HepG2 (cell line): Measurements from ENCODE around the gene ANG. TPM values are rescaled to one million over a fixed set of nuclear protein-coding genes. Genes with fewer than 3 reads are reported as not detected.

ENCODE experiments used
- ARID4A ChIP-seq: sonication (generic); formaldehyde crosslinking; IDR thresholded peaks from 2 replicates; pipeline ENCODE4 v1.5.0; 2020; ENCODE audit warnings: mild to moderate bottlenecking, missing genetic modification reagents, borderline replicate concordance
- ATF7-NPFF ChIP-seq: sonication (generic); formaldehyde crosslinking; IDR thresholded peaks from 2 replicates; pipeline ENCODE4 v1.8.1; 2023; ENCODE audit warnings: mild to moderate bottlenecking, low read depth, missing genetic modification reagents, moderate library complexity
- CBX1 ChIP-seq: IDR thresholded peaks from one replicate; pipeline ENCODE4 v1.6.1; 2016; ENCODE audit warnings: antibody characterized with exemption, low read depth
- CEBPG ChIP-seq: IDR thresholded peaks from 2 replicates; pipeline ENCODE4 v1.6.1; 2016
- HNRNPUL1 ChIP-seq: fragments of 200-400 bp; formaldehyde crosslinking; IDR thresholded peaks from 2 replicates; pipeline ENCODE4 v1.6.1; 2017; ENCODE audit warnings: low read depth, mild to moderate bottlenecking, low read length, moderate library complexity
- MAFG ChIP-seq: sonication (generic); formaldehyde crosslinking; IDR thresholded peaks from 2 replicates; pipeline ENCODE4 v1.5.1; 2020; ENCODE audit warnings: mild to moderate bottlenecking, missing genetic modification reagents
- NCOA2 ChIP-seq: sonication (generic); formaldehyde crosslinking; IDR thresholded peaks from 2 replicates; pipeline ENCODE4 v1.8.0; 2022; ENCODE audit warnings: inconsistent platforms
- PAF1 ChIP-seq: IDR thresholded peaks from 2 replicates; pipeline ENCODE4 v1.6.1; 2016; ENCODE audit warnings: missing genetic modification reagents, missing compliant biosample characterization
- RERE ChIP-seq: IDR thresholded peaks from 2 replicates; pipeline ENCODE4 v1.6.1; 2016; ENCODE audit warnings: low read depth, missing genetic modification reagents, missing compliant biosample characterization
- UBTF ChIP-seq: sonication (generic); formaldehyde crosslinking; IDR thresholded peaks from 2 replicates; pipeline ENCODE4 v1.4.0; 2020; ENCODE audit warnings: mild to moderate bottlenecking, missing genetic modification reagents
- ZBTB44 ChIP-seq: sonication (generic); formaldehyde crosslinking; IDR thresholded peaks from 2 replicates; pipeline ENCODE4 v1.4.0; 2020; ENCODE audit warnings: missing genetic modification reagents
- ZNF136 ChIP-seq: sonication (generic); formaldehyde crosslinking; IDR thresholded peaks from 2 replicates; pipeline ENCODE4 v1.8.1; 2022; ENCODE audit warnings: low read depth, mild to moderate bottlenecking, moderate library complexity, missing genetic modification reagents
- ZNF230 ChIP-seq: sonication (generic); formaldehyde crosslinking; IDR thresholded peaks from 2 replicates; pipeline ENCODE4 v1.4.0; 2020; ENCODE audit warnings: mild to moderate bottlenecking, missing genetic modification reagents
- ZNF24 ChIP-seq: fragments of 450-650 bp; IDR thresholded peaks from 2 replicates; pipeline ENCODE4 v1.6.1; 2017; ENCODE audit warnings: antibody characterized with exemption, mild to moderate bottlenecking
- ZNF333 ChIP-seq: sonication (generic); formaldehyde crosslinking; IDR thresholded peaks from 2 replicates; pipeline ENCODE4 v1.4.0; 2020; ENCODE audit warnings: mild to moderate bottlenecking, missing genetic modification reagents, borderline replicate concordance
- ZNF484 ChIP-seq: sonication (generic); formaldehyde crosslinking; IDR thresholded peaks from 2 replicates; pipeline ENCODE4 v1.5.1; 2020; ENCODE audit warnings: mild to moderate bottlenecking, low read depth, missing genetic modification reagents, borderline replicate concordance
- polyA plus RNA-seq, 8 experiments: library from polyadenylated mRNA; depleted of rRNA in 3 of 8; stranded (reverse) in 7 of 8; unstranded in 1 of 8; fragments of >200 nt; fragmentation: Illumina TruSeq in 4 of 8; extraction: Trizol in 4 of 8; gene quantifications; 2 replicates each; pipeline versions ENCODE4 v1.2.1 to v1.2.3, GENCODE V29; 2011 to 2016; ENCODE audit warnings: low read depth in 4 of 8, missing spikeins in 1 of 8, mixed read lengths in 1 of 8; ENCODE audit not compliant: insufficient read depth in 1 of 8
- total RNA-seq, 5 experiments: library from RNA; depleted of rRNA; stranded (reverse); fragments of >200 nt; fragmentation: Illumina TruSeq; extraction: Trizol; gene quantifications; 2 replicates each; pipeline ENCODE4 v1.2.3, GENCODE V29; 2016; ENCODE audit warnings: low read depth in 1 of 5

ANG gene
- total and polyA plus RNA-seq, 2 of the 13 experiments (the other 11 are each of a cell fraction or from before 2014, with no cell fraction given): 83.6 to 401 TPM

DNA sequence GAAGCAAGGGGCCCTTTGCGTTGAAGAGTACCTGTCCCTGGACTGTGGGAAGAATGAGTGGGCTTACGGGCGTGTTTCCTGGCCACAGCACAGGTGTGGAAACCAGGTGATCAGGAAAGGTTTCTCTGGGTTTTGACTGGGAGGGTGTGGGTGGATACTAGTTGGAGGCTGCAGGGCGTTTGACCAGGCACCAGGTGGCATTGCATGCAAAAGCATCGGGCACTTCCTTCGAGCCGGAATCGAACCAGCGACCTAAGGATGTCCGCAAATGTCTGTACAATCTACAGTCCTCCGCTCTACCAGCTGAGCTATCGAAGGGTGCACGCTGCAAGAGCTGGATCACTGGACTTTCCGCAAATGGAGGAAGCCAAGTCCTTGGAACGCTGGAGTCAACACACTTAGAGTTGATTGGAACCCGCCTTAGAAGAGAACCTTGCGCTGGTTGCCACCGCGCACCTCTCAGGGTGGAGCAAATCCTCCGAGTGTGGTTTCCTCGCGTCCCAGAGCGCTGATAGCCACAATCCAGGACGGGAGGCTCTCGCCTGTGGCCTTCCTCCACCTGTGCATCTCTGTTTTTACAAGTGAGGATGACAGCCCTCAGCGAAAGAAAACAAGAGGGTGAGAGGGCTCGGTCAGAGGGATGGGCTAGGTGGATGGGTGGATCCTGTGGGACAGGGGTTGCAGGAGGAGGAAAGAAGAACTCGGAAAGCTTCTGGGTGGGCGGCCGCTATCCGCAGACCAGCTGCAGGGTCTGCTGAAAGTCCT, 25.4 kb upstream of the ANG start (continued):
- TF ChIP-seq RERE (CRISPR knock-in tag) (no peak), PAF1 (CRISPR knock-in tag) (no peak), ZNF484 (CRISPR knock-in tag) (no peak), CEBPG (CRISPR knock-in tag) (peak; percentile 30; the same call in 1 of the 2 replicates), ZBTB44 (CRISPR knock-in tag) (no peak), UBTF (CRISPR knock-in tag) (no peak), ATF7-NPFF (CRISPR knock-in tag) (no peak), HNRNPUL1 (no peak), ARID4A (CRISPR knock-in tag) (no peak), MAFG (CRISPR knock-in tag) (no peak), CBX1 (peak; percentile 45), NCOA2 (CRISPR knock-in tag) (peak; percentile 29; the same call in 1 of the 2 replicates), ZNF230 (CRISPR knock-in tag) (0 out of 2 replicates have a peak, but pooled peaks have one; percentile 61), ZNF24 (peak; percentile 88), ZNF333 (no peak), ZNF136 (CRISPR knock-in tag) (no peak)
